ENCODE measurements around the gene MYMK.

DNA sequence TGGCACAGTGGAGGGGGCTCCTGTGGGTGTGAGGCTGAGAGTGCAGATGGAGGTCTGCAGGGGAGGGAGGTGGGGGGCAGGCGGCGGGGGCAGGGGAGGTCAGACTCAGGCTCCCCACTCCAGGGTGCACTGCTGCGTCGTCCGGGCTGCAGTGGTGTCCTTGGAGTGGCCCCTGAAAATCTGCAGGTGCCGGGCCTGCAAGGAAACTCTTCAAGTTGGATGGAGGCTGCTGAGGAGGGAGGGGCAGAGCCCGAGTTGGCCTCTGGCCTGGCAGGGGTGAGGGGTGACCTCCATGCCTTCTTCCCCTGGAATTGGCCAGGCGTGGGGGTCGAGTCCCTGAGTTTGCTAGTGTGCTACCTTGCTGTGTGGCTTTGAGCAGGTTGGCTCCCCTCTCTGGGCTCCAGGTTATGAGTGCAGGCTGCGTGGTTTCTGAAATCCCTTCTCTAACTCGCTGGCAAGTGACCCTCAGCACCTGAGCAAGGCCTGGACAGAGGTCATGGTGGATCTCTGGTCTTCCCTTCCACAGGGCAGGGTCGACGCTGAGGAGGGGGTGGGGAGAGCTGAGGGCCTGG is 10.6 kb upstream of the MYMK start:
- TF ChIP-seq POLR2A (IDR thresholded peaks at IDR 0.05): no peak
- TF ChIP-seq, protein P1, sequence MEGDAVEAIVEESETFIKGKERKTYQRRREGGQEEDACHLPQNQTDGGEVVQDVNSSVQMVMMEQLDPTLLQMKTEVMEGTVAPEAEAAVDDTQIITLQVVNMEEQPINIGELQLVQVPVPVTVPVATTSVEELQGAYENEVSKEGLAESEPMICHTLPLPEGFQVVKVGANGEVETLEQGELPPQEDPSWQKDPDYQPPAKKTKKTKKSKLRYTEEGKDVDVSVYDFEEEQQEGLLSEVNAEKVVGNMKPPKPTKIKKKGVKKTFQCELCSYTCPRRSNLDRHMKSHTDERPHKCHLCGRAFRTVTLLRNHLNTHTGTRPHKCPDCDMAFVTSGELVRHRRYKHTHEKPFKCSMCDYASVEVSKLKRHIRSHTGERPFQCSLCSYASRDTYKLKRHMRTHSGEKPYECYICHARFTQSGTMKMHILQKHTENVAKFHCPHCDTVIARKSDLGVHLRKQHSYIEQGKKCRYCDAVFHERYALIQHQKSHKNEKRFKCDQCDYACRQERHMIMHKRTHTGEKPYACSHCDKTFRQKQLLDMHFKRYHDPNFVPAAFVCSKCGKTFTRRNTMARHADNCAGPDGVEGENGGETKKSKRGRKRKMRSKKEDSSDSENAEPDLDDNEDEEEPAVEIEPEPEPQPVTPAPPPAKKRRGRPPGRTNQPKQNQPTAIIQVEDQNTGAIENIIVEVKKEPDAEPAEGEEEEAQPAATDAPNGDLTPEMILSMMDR (IDR thresholded peaks at IDR 0.05): no peak
- no peak for TF ChIP-seq POLR2AphosphoS5 (IDR thresholded peaks at IDR 0.05; ENCODE audit: insufficient read depth in 1 of 2, low read depth in 1 of 2)
